Skeletal muscle cell (primary cell): ENCODE results near the gene ZYX.
A peak's percentile ranks its signal among the peaks of the same experiment; 100 is the strongest.
"Not testable (repeated sequence)": the region's sequence is repeated elsewhere in the genome, so short reads cannot be mapped to it uniquely, and the experiment has no call there.

Source experiments
- DNase-seq: peaks from one replicate; pipeline ENCODE4 v3.0.0-alpha.2; 2010; ENCODE audit warnings: low read depth
- H3K4me3 ChIP-seq: 2 replicates; pipeline ENCODE4 v1.5.1; 2011; ENCODE audit warnings: low read depth, mild to moderate bottlenecking, control low read depth, low read length, moderate library complexity

ZYX gene

DNA sequence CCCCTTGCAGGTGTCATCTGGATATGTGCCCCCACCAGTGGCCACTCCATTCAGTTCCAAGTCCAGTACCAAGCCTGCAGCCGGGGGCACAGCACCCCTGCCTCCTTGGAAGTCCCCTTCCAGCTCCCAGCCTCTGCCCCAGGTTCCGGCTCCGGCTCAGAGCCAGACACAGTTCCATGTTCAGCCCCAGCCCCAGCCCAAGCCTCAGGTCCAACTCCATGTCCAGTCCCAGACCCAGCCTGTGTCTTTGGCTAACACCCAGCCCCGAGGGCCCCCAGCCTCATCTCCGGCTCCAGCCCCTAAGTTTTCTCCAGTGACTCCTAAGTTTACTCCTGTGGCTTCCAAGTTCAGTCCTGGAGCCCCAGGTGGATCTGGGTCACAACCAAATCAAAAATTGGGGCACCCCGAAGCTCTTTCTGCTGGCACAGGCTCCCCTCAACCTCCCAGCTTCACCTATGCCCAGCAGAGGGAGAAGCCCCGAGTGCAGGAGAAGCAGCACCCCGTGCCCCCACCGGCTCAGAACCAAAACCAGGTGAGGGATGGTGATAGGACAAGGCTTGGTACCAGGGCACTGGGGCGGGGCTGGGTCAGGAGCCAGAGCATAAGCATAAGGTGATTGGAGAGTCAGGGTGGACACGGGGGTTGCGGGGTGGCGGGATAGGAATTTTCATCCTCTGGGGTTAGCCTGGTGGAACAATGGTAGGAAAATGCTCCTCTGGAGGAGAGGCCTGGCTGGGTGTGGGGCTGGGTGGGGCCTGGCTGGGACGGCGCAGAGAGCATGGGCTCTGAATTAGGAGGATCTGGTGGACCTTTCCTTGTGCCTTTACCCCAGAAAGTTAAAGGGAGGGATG lies 1.9 kb downstream of the ZYX start:
- peak overlapping the region; percentile 93 for H3K4me3 ChIP-seq
- no peak for DNase-seq

DNA sequence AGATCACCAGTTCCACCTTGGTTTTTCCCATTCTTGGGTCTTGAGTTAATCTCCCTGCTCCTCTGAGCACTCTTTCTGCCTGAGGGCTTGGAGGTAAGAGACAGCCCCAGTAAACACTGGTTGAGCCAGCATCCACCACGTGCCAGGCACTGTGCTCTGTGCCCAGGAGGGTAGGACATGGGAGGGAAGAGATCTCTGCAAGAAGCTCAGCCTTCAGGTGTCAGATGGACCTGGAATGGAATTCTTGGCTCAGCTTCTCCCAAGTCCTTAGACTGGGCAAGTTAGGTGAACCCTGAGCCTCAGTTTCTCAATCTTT lies 2.5 kb downstream of the ZYX start:
- H3K4me3 ChIP-seq: peak overlapping the region; percentile 93
- no peak for DNase-seq

DNA sequence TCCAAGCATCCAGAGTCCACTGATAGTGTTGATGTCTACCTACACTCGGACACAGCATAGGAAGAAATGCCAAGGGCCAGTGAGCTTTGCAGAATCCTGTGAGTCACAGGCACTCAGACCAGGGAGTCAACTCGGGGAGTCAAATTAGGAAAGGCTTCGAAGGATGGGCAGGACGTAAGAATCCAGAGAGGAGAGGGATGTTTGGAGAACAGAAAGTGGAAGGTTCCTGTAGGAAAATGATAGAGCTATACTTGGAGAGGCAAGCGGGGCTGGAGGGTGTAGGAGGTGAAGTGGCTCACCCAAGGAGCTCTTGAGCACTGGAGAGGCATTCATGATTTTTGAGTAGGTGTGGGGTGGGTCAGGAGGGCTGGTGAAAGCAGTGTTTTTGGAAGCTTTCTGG lies 3.0 kb downstream of the ZYX start:
- no peak for DNase-seq

DNA sequence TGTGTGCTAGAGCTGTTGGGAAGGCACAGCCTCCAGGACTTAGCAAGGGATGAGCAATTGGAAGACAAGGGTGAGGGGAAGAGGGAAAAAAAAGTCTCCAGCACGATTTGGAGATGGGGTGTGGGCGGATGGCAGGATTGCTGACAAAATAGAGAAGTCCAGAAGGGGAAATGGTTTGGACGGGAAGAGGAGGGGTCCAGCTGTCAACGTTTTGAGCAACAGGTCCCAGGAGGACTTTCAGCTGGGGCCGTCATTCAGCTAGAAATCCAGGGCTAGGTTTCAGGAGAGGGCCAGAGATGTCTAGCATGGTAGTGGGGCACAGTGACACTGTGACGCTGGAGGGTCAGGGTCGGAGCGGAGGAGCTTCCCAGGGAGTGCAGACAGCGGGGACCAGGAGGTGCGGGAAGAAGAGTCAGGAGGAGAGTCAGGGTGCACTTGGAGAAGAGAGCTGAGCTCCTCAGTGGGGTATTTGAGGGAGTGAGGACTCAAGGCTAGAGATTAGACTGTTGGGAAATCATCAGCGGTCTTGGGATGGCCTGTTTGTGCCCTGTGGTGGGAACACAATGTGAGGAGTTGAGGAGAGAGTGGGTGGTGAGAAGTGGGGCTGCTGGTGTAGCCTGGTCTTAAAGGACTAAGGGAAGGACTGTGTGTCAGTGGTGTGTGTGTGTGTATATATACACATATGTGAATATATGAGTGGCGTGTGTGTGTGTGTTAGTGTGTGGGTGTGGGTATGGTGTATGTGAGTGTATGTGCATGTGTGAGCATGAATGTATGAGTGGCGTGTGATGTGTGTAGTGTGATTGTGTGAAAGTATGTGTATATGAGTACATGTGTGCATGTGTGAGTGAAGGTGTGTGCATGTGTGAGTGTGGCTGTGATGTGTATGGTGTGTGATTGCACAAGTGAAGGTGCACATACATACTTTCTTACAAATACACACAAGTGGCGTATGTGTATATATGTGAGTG lies 3.8 kb downstream of the ZYX start:
- peak overlapping the region; percentile 93 for H3K4me3 ChIP-seq
- peak; percentile 47 for DNase-seq

More for the DNA sequence above, 3.0 kb downstream of the ZYX start:
- H3K4me3 ChIP-seq: peak overlapping the region; percentile 93

DNA sequence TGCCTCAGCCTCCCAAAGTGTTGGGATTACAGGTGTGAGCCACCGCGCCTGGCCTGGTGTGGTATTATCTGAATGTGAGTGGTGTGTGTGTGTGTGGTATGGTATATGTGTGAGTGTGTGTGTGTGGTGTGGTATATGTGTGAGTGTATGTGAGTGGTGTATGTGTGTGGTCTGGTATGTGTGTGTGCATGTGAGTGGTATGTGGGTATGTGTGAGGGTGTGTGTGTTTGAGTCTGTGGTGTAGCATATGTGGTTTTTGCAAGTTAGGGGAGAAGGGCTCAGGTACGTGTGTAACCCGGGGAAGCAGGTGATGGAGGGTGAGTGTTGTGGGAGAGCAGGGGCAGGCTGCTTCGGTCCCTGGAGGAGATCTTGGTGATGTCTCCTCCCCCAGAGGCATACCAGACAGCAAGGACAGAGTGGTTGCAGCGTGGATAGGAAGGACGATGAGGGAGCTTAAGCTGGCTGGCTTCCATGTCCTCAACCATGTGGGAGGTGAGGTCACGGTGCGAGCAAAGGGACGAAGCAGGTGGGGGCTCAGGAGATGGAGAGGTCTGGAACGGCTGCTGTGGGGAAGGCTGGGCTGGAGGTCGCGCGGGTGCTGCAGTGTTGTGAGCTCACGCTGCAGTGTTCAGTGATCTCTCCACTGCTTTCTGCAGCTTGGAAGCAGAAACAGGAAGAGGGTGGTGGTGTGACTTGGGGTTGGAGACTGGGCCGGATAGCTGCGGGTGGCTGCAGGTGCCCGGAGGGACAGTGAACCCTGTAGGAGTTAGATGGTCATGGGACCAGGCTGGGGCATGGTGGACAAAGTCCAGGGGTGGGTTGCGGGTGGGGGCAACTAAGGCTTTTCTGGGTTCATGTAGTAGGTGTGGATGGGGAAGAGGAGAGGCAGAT lies 5.0 kb downstream of the ZYX start:
- no peak for DNase-seq
- peak overlapping the region; percentile 22 for H3K4me3 ChIP-seq

DNA sequence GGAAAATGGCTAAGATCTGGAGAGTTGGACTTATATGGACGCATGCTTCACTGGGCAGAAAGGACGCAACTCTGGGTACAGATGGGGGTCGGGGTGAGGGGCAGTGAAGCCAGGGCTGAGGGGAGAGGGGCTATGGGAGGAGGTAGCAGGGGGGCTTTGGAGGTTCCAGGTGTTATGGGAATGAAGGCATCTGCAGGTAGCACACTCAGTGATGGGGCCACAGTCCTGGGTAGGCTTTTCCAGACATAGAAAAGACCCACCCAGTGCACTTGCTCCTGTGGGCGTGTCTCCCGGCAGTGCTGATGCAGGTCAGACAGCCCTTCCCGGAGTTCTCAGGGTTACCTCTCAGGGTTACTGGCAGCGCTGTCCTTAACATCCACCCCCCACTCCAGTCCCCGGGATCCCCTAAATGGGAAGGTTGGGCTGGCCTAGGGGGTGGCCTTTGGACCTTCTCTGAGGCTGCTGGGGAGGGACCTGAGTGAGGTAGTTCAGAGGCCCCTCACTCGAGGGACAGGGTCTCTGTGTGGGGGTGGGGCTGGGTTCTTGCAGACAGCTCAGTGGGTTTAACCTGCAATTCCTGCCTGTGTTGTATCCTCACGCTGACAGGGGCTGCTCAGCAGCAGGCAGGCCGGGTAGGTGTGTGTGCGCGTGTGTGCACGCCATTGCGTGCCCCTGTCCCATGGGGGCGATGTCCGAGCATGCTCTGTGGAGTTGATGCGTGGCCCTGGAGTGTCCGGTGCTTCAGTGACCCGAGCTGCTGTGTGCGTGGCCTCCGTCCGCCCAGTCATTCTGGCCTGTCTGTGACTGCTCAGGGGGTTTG lies 6.2 kb downstream of the ZYX start:
- no peak overlapping the region for H3K4me3 ChIP-seq
- DNase-seq: no peak

DNA sequence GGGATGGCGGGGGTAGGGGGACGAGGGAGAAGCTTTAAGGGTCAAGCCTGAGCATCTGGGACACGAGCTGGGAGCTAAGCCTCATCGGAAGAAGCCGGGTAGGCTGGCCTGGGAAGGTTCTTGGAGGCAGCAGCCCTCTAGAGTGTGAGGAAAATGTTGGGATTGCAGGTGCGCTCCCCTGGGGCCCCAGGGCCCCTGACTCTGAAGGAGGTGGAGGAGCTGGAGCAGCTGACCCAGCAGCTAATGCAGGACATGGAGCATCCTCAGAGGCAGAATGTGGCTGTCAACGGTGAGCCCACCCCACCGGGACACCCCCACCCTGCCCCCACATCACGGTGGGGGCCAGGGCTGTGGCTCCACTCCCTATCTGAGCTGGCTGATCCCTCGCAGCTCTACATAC lies 6.9 kb downstream of the ZYX start:
- H3K4me3 ChIP-seq: no peak overlapping the region
- no peak for DNase-seq

DNA sequence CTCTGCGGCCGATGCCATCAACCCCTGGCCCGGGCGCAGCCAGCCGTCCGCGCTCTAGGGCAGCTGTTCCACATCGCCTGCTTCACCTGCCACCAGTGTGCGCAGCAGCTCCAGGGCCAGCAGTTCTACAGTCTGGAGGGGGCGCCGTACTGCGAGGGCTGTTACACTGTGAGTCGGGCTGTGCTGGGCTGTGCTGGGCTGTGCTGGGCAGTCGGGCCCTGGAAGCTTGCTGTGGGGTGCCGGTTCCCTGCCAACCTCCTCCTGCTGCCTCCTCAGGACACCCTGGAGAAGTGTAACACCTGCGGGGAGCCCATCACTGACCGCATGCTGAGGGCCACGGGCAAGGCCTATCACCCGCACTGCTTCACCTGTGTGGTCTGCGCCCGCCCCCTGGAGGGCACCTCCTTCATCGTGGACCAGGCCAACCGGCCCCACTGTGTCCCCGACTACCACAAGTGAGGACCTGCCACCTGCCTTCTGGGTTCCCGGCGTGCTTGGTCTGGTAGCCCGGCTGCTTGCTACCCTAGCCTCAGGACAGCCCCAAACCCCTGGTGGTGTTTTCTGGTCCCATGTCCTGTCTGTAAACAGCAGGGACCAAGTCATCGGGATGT lies 7.5 kb downstream of the ZYX start:
- H3K4me3 ChIP-seq: no peak overlapping the region
- no peak for DNase-seq

DNA sequence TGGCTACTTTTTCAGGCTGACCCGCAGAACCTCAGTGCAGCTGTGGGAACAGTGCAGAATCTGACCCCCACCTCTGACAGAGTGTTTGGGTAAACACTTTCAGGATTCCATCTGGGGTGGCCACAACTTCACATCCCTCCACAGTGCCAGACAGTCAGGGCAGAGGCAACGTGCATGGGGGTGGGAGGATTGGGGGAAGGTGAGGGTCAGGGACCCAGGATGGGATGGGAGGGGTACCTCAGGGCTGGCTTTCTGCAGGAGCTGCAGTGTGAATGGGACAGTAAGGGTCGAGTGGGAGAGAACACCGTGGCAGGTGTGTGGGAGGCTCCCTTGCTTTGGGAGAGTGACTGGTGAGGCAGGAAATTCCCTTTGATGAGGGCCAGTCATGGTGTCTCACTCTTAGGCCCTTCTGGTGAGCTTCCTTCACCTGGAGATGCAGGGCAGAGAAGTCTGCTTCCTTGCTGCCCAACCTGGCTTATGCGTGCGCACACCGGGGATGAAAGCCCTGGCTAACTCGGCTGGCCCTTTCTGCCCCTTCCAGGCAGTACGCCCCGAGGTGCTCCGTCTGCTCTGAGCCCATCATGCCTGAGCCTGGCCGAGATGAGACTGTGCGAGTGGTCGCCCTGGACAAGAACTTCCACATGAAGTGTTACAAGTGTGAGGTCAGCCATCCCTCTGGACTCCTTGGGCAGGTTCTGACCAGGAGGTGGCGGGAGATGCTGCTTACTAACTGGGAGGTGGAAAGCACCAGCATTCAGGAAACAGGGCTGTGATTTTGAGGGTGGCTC lies 8.4 kb downstream of the ZYX start:
- no peak overlapping the region for H3K4me3 ChIP-seq
- no peak for DNase-seq

DNA sequence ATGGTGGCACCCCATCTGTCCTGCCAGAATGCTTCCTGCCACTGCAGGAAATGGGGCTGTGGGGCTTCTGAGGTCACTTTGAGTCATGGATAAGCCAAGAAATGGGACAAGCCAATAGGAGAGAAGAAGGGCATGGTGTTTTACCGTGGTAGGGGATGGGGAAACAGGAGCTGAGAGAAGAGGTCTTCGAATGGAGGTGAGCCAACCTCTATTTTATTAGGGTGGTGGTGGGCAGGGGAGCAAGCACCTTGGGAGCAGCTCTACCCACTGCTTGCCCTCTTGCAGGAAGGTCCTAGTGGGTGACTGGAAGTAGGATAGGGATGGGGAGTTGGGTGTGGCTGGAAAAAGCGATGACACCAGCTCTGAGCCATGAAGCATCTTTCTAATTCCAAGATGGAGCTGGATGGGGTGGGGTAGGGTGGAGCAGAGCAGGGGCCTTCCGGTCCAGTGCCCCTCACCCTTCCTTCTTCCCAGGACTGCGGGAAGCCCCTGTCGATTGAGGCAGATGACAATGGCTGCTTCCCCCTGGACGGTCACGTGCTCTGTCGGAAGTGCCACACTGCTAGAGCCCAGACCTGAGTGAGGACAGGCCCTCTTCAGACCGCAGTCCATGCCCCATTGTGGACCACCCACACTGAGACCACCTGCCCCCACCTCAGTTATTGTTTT lies 9.1 kb downstream of the ZYX start:
- DNase-seq: no peak
- no peak overlapping the region for H3K4me3 ChIP-seq

DNA sequence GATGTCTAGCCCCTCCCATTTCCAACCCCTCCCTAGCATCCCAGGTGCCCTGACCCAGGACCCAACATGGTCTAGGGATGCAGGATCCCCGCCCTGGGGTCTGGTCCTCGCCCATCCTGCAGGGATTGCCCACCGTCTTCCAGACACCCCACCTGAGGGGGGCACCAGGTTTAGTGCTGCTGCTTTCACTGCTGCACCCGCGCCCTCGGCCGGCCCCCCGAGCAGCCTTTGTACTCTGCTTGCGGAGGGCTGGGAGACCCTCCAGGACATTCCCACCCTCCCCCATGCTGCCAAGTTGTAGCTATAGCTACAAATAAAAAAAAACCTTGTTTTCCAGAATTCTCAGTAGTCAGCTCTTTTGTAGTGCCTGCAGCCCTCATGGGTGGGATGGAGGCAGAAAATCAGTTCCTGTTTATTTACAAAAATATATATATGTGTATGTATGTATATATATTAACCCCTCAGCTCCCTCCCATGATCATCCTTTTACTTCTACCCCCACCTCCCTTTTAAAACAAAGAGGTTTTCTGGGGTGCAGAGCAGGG lies 9.7 kb downstream of the ZYX start:
- DNase-seq: no peak
- no peak overlapping the region for H3K4me3 ChIP-seq

DNA sequence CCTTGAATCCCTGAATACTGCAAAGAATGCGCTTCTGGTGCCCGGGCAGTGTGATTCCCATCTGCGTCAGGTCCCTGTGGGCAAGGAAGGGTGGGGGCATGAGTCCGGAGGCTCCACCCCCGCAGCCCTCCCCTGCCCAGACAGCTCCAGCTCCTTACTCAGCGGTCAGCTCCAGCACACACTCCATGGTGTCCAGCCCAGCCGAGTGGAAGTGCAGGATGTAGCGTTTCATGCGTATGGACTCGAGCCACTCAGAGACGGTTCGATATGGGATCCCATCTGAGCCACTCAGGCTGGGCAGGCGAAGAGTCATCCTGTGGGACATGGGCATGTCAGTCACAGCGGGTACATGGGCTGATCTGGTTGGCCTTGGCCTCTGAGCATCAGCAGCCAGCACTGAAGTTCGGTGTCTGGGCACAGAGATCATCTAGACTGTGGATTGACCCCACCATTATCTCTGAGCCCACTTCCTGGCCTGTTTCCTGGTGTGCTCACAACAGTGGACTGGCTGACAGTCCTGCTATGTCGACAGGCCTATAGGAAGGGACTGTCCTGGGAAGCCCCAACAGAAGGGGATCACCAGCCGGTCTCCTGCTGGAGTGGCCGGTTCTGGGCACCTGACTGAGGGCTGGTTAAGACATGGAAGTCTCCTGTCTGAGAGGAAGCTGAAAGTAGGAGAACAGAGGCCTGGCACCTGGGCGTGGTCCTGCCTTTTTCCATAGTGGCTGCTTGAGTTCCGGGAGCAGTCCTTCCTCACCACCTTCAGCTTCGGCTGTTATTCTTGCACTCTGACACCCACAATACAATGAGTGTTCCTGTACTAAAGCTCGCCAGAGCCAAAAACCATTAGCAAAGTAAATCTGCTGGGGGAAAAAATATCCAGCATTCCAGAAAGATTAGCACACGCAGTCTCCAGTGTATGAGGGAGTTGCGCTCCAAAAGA lies 10.6 kb downstream of the ZYX start:
- H3K4me3 ChIP-seq: no peak overlapping the region
- DNase-seq: peak; percentile 59

DNA sequence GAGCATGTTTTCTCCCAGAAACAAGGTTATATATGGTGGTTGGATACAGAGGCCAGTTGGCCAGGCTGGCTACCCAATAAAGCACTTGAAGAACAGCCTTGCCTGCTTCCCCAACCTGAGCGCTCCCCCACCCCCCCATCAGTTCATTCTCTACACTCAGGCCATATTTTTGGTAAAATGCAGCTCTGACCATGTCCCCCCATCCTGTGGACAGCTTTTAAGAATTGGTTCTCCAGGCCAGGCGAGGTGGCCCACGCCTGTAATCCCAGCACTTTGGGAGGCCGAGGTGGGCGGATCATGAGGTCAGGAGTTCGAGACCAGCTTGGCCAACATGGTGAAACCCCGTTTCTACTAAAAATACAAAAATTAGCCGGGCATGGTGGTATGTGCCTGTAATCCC lies 11.3 kb downstream of the ZYX start:
- not testable (repeated sequence) for DNase-seq, H3K4me3 ChIP-seq

DNA sequence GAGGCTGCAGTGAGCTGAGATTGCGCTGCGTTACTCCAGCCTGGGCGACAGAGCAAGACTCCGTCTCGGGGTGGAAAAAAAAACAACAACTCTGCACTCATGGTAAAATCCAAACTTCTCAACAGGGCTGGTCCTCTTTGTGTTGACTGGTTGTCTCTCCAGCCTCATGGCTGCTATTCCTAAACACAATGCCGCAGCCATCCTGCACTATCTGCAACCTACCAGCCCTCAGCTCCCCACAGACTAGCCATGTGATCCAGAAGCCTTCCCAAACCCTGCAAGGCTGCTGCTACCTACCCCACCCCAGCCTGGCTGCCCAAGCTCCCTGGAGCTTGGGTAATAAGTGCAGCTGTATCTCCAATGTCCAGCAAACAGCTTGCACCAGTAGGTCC lies 11.7 kb downstream of the ZYX start:
- H3K4me3 ChIP-seq: no peak overlapping the region
- no peak for DNase-seq

DNA sequence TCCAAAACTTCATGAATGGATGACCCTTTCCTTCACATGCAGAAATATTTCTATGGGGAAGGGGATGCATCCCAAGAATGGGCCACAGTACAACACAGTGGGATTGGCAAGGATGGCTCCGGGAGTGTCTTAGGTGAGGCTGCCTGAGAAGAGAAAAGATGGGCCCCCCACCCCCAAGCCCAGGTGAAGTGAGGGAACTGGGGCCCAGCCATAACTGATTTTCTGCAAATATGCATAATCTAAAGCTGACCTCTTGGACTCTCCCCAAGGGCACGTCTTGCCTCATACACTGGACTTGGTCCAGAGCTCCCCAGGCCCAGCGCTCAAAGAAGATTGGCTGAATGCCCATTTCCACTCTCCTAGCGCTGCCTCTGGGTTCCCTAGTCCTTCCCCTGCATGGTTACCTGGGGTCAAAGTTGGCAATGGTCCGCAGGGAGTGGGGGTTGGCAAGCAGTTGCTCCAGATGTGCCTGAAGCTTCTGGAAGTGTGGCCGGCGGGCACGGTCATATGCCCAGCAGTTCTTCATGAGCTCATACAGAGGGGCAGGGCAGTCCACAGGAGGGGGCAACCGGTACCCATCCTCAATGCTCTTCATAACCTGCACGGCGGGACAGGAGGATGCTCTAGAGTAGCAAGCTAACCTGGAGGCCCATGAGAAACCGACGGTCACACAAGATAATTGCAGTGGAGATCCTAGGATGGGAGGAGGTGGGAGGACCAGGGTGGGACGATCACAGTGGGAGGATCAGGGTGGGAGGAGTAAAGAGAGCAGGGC lies 12.3 kb downstream of the ZYX start:
- DNase-seq: no peak

More for the DNA sequence above, 12.3 kb downstream of the ZYX start:
- H3K4me3 ChIP-seq: no peak overlapping the region
